ENCODE data around the gene EDNRA.

Gene EDNRA

GRCh38 chr4:147480502-147480890, 401 bp upstream of the EDNRA start:
- FAIRE-seq (no peak), DNase-seq (ENCODE audit: insufficient read length) (no peak)
- no peak for TF ChIP-seq POLR2AphosphoS5 (IDR thresholded peaks at IDR 0.05; ENCODE audit: low read depth, low read length)
- TF ChIP-seq POLR2A (IDR thresholded peaks at IDR 0.05; ENCODE audit: low read depth, low read length), result no peak
- no peak for TF ChIP-seq TAF1 (IDR thresholded peaks at IDR 0.05; ENCODE audit: borderline replicate concordance, low read depth, low read length)

DNA sequence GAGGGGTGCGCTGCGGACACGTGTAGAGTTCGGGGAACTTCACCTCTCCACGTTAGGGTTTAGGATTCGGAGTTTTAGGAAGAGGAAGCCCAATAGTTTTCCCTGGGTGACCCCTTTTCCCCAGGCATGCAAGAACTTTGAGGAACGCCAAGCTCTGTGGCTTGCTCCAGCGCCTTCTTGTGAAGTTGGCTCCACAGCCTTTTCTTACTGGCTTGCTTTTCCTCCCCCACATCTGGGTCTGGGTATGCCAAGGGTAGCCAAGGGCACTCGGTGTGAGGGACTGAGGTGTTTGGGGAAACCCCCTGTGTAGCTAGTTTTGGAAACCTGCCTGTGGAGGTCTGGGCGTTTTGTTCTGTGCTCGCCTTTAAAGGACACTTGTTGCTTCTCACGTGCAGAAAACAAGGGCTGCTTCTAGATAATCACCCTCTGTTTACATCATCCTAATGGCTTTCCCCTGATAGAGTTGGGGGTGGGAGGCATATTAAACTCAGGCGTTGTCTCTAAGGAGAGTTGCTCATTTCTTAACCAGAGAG, 746 bp downstream of the EDNRA start:
- no peak for FAIRE-seq

DNA sequence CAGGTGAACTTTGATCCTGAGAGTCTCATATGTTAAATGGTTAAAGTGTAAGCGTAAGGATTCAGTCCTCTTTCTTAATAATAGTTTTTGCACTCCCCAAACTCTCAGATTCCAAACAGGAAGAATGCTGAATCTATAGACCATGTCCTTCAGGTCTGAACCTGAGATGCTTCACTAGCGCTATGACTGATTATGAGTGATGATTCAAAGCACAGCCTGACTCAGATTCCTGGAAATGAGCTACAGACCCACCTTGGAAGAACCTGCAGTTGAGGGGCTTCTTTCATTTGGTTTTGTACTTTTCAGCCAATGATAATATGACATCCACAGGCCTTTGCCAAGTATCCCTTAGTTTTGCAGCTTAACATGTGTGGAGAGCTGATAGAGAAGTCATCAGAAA, 1.4 kb downstream of the EDNRA start:
- TF ChIP-seq TAF1 (IDR thresholded peaks at IDR 0.05; ENCODE audit: borderline replicate concordance, low read depth, low read length), result no peak
- TF ChIP-seq POLR2AphosphoS5 (IDR thresholded peaks at IDR 0.05; ENCODE audit: low read depth, low read length), result no peak
- TF ChIP-seq POLR2A (IDR thresholded peaks at IDR 0.05; ENCODE audit: low read depth, low read length), result no peak
- FAIRE-seq, result no peak
- DNase-seq (ENCODE audit: insufficient read length), result no peak

More for the DNA sequence above, 746 bp downstream of the EDNRA start:
- DNase-seq (ENCODE audit: insufficient read length), result no peak
- TF ChIP-seq POLR2A (IDR thresholded peaks at IDR 0.05; ENCODE audit: low read depth, low read length) (no peak), TAF1 (IDR thresholded peaks at IDR 0.05; ENCODE audit: borderline replicate concordance, low read depth, low read length) (no peak), POLR2AphosphoS5 (IDR thresholded peaks at IDR 0.05; ENCODE audit: low read depth, low read length) (no peak)

DNA sequence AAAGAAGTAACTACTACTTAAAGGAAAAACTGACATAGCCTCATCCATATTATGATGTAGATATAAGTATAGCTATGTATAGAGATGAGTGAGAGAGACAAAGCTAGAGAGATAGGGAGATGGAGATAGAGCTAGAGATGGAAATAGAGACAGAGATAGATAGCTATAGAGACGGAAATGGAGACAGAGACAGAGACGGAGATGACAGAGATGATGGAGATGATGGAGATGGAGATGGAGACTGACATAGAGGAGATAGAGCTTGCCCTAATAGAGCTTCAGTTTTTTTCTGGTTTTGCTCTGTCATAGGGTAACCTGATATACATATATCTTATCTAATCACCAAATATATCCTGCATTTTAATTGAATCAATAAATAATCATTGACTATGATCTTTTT, 4.3 kb downstream of the EDNRA start:
- no peak for FAIRE-seq
- DNase-seq (ENCODE audit: insufficient read length), result no peak
- no peak for TF ChIP-seq TAF1 (IDR thresholded peaks at IDR 0.05; ENCODE audit: borderline replicate concordance, low read depth, low read length)
- no peak for TF ChIP-seq POLR2A (IDR thresholded peaks at IDR 0.05; ENCODE audit: low read depth, low read length)
- TF ChIP-seq POLR2AphosphoS5 (IDR thresholded peaks at IDR 0.05; ENCODE audit: low read depth, low read length), result no peak

GRCh38 chr4:147487616-147488015, 6.7 kb downstream of the EDNRA start:
- no peak for DNase-seq (ENCODE audit: insufficient read length)
- TF ChIP-seq POLR2AphosphoS5 (IDR thresholded peaks at IDR 0.05; ENCODE audit: low read depth, low read length), result no peak
- no peak for TF ChIP-seq TAF1 (IDR thresholded peaks at IDR 0.05; ENCODE audit: borderline replicate concordance, low read depth, low read length)
- TF ChIP-seq POLR2A (IDR thresholded peaks at IDR 0.05; ENCODE audit: low read depth, low read length), result no peak
- no peak for FAIRE-seq

- FAIRE-seq (no peak), DNase-seq (ENCODE audit: insufficient read length) (no peak)
- TF ChIP-seq TAF1 (IDR thresholded peaks at IDR 0.05; ENCODE audit: borderline replicate concordance, low read depth, low read length) (no peak), POLR2A (IDR thresholded peaks at IDR 0.05; ENCODE audit: low read depth, low read length) (no peak), POLR2AphosphoS5 (IDR thresholded peaks at IDR 0.05; ENCODE audit: low read depth, low read length) (no peak)
These were observed 7.7 kb downstream of the EDNRA start for GRCh38 chr4:147488556-147488955.

- no peak for FAIRE-seq
- no peak for DNase-seq (ENCODE audit: insufficient read length)
- no peak for TF ChIP-seq POLR2AphosphoS5 (IDR thresholded peaks at IDR 0.05; ENCODE audit: low read depth, low read length)
- TF ChIP-seq POLR2A (IDR thresholded peaks at IDR 0.05; ENCODE audit: low read depth, low read length), result no peak
- TF ChIP-seq TAF1 (IDR thresholded peaks at IDR 0.05; ENCODE audit: borderline replicate concordance, low read depth, low read length), result no peak
These were observed 10.2 kb downstream of the EDNRA start for GRCh38 chr4:147491086-147491485.

DNA sequence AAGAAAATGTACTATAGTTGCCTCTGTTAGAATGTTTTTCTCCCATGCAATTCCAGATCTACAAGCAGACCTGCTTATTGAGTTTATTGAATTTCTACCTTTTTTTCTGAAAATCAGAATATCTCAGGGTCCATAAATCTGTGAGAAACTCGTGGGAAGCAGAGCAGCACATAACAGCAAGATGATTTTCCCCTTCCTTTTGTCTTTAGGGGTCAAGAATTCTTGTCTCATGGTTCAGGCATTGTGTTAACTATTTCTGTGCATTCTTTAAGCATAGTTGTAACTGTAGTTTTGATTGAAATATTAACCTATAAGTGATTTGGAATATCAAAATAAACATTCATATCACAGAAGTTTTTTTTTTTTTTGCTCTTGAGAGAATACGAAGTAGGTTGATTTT, 11.4 kb downstream of the EDNRA start:
- no peak for FAIRE-seq

GRCh38 chr4:147492761-147493160, 11.9 kb downstream of the EDNRA start:
- no peak for DNase-seq (ENCODE audit: insufficient read length)
- FAIRE-seq, result no peak
- TF ChIP-seq TAF1 (IDR thresholded peaks at IDR 0.05; ENCODE audit: borderline replicate concordance, low read depth, low read length), result no peak
- no peak for TF ChIP-seq POLR2A (IDR thresholded peaks at IDR 0.05; ENCODE audit: low read depth, low read length)
- TF ChIP-seq POLR2AphosphoS5 (IDR thresholded peaks at IDR 0.05; ENCODE audit: low read depth, low read length), result no peak

More for the DNA sequence above, 11.4 kb downstream of the EDNRA start:
- TF ChIP-seq POLR2A (IDR thresholded peaks at IDR 0.05; ENCODE audit: low read depth, low read length), result no peak
- TF ChIP-seq POLR2AphosphoS5 (IDR thresholded peaks at IDR 0.05; ENCODE audit: low read depth, low read length), result no peak
- TF ChIP-seq TAF1 (IDR thresholded peaks at IDR 0.05; ENCODE audit: borderline replicate concordance, low read depth, low read length), result no peak
- DNase-seq (ENCODE audit: insufficient read length), result no peak

DNA sequence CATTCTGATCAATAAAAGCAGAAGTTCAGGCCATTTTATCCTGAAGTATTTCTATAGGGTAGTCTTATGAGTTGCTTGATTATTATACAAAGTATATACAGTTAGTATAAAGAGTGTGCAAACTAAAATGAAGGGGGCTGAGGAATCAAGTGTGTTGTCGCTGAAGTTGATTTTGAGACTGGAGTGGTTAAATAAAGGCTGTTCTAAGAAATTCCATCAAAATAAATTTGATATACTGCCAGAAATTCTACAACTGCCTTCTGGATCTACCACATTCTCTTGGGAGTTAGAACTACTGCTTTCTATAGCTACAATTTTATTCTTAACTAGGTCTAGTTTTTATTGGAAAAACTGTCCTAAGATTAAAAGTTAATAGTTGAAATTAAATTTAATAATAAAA, 12.4 kb downstream of the EDNRA start:
- DNase-seq (ENCODE audit: insufficient read length), result no peak
- TF ChIP-seq POLR2AphosphoS5 (IDR thresholded peaks at IDR 0.05; ENCODE audit: low read depth, low read length) (no peak), TAF1 (IDR thresholded peaks at IDR 0.05; ENCODE audit: borderline replicate concordance, low read depth, low read length) (no peak), POLR2A (IDR thresholded peaks at IDR 0.05; ENCODE audit: low read depth, low read length) (no peak)
- FAIRE-seq, result no peak

GRCh38 chr4:147494301-147494700, 13.4 kb downstream of the EDNRA start:
- TF ChIP-seq TAF1 (IDR thresholded peaks at IDR 0.05; ENCODE audit: borderline replicate concordance, low read depth, low read length) (no peak), POLR2A (IDR thresholded peaks at IDR 0.05; ENCODE audit: low read depth, low read length) (no peak), POLR2AphosphoS5 (IDR thresholded peaks at IDR 0.05; ENCODE audit: low read depth, low read length) (no peak)
- DNase-seq (ENCODE audit: insufficient read length), result no peak
- no peak for FAIRE-seq

DNA sequence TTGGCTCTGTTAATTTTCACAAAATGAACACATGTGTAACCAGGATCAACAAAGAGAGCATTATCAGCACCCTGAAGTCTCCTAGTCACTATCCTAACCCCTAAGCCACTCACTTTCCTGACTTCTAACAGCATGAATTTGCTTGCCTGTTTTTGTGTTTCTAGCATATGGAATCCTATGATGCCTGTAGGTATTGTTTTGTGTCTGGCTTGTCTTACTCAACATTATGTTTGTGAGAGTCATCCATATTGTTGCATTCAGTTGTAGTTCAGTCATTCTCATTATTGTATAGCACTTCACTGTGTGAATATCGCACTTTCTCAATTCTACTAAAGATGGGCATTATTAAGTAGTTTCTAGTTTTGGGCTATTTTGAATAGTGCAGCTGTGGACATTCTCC, 15.6 kb downstream of the EDNRA start:
- DNase-seq (ENCODE audit: insufficient read length), result no peak
- FAIRE-seq, result no peak
- no peak for TF ChIP-seq POLR2AphosphoS5 (IDR thresholded peaks at IDR 0.05; ENCODE audit: low read depth, low read length)
- no peak for TF ChIP-seq POLR2A (IDR thresholded peaks at IDR 0.05; ENCODE audit: low read depth, low read length)
- TF ChIP-seq TAF1 (IDR thresholded peaks at IDR 0.05; ENCODE audit: borderline replicate concordance, low read depth, low read length), result no peak

All from GM12892 (cell line).